Progenitor cell of endocrine pancreas (in vitro differentiated cells): ENCODE measurements around the gene CEP128. TPM values are rescaled to one million over a fixed set of nuclear protein-coding genes. Genes with fewer than 3 reads are reported as not detected.

Source experiments
- DNase-seq: peaks from one replicate; pipeline ENCODE4 v3.0.0; 2021; ENCODE audit warnings: low spot score; ENCODE audit not compliant: unreplicated experiment
- H3K27ac Mint-ChIP-seq: 2 replicates; pipeline ENCODE4 v1.8.0; 2021; ENCODE audit warnings: mild to moderate bottlenecking, moderate library complexity, mixed read lengths
- H3K27me3 Mint-ChIP-seq: 2 replicates; pipeline ENCODE4 v1.8.0; 2021; ENCODE audit warnings: mixed read lengths
- H3K36me3 Mint-ChIP-seq: 2 replicates; pipeline ENCODE4 v1.8.0; 2022; ENCODE audit warnings: mixed read lengths; ENCODE audit not compliant: insufficient read depth
- H3K4me1 Mint-ChIP-seq: 2 replicates; pipeline ENCODE4 v1.8.0; 2021; ENCODE audit warnings: low read depth, mixed read lengths
- H3K4me3 Mint-ChIP-seq: 2 replicates; pipeline ENCODE4 v1.8.0; 2021; ENCODE audit warnings: low read depth, mild to moderate bottlenecking, moderate library complexity, mixed read lengths
- H3K9me3 Mint-ChIP-seq: 2 replicates; pipeline ENCODE4 v1.8.0; 2021; ENCODE audit warnings: low read depth, mixed read lengths
- total RNA-seq: library from RNA; stranded (reverse); gene quantifications from 2 replicates; pipeline ENCODE4 v1.2.1, GENCODE V29; 2021
- TF ChIP-seq, protein P1 (sequence below): fragments of 200-600 bp; sonication (generic); IDR thresholded peaks from one replicate; pipeline ENCODE4 v1.5.0; 2021; ENCODE audit warnings: antibody characterized with exemption, mild to moderate bottlenecking; ENCODE audit not compliant: unreplicated experiment

The CEP128 gene
- total RNA-seq, 1 donor from 2014 or later: 15.9 TPM

- TF ChIP-seq, protein P1, sequence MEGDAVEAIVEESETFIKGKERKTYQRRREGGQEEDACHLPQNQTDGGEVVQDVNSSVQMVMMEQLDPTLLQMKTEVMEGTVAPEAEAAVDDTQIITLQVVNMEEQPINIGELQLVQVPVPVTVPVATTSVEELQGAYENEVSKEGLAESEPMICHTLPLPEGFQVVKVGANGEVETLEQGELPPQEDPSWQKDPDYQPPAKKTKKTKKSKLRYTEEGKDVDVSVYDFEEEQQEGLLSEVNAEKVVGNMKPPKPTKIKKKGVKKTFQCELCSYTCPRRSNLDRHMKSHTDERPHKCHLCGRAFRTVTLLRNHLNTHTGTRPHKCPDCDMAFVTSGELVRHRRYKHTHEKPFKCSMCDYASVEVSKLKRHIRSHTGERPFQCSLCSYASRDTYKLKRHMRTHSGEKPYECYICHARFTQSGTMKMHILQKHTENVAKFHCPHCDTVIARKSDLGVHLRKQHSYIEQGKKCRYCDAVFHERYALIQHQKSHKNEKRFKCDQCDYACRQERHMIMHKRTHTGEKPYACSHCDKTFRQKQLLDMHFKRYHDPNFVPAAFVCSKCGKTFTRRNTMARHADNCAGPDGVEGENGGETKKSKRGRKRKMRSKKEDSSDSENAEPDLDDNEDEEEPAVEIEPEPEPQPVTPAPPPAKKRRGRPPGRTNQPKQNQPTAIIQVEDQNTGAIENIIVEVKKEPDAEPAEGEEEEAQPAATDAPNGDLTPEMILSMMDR: no peak
- no peak overlapping the region for H3K4me3 Mint-ChIP-seq
- H3K27me3 Mint-ChIP-seq: no peaks in the 10 kb centered on the region
- no peaks in the 10 kb centered on the region for H3K36me3 Mint-ChIP-seq
- no peak for DNase-seq
- no peaks in the 10 kb centered on the region for H3K9me3 Mint-ChIP-seq
- no peak overlapping the region for H3K27ac Mint-ChIP-seq
- H3K4me1 Mint-ChIP-seq: no peaks in the 10 kb centered on the region
Measured at GRCh38 chr14:80605536-80605935, 336.0 kb downstream of the CEP128 start.

DNA sequence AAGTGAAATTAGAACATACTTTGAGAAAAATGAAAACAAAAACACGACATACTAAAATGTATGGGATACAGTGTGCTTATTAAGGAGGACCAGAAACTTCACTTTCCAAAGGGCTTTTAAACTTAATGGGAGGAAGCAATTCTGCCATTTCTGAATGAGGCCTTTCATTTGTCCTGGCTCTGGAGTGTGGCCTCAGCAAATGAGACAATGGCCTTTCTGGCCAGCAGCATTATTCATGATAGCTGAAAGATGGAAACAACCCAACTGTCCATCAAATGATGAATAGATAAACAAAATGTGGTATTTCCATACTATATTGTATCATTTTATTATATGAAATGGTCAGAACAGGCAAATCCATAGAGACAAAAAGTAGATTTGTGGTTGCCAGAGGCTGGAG is 338.6 kb downstream of the CEP128 start:
- H3K4me3 Mint-ChIP-seq: no peak overlapping the region
- no peaks in the 10 kb centered on the region for H3K27me3 Mint-ChIP-seq
- H3K4me1 Mint-ChIP-seq: no peaks in the 10 kb centered on the region
- H3K27ac Mint-ChIP-seq: no peak overlapping the region
- H3K9me3 Mint-ChIP-seq: peaks cover 3% of the 10 kb centered on the region
- TF ChIP-seq, protein P1: no peak
- DNase-seq: no peak
- no peaks in the 10 kb centered on the region for H3K36me3 Mint-ChIP-seq

DNA sequence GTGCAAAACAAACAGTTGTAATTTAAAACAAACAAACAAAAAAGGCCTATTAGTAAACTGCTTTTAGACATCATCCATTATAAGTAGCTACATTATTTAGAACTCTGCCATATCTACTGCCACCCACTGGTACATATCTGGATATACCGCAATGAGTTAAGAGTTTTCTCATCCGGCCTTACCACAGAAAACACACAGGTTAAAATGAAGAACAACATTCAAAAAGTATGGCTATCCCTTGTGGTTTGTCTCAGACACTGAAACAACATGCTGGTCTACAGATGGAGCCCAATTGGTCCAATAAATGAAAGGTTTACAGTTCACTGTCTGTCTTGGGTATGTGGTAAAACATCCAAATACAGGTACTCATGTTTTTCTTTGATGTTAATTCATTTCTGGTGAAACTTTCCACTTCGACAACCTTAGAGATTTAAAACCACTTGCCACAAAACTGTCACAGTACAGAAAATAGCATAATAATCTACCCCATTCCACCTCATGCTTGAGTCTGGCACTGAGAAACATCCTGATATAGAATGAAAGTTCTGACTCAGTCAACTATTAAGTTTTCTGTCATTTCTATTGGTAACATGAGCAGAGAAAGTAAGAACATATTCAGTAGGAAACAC is 354.3 kb downstream of the CEP128 start:
- peaks cover 2% of the 10 kb centered on the region for H3K36me3 Mint-ChIP-seq
- no peak overlapping the region for H3K4me3 Mint-ChIP-seq
- DNase-seq: no peak
- H3K4me1 Mint-ChIP-seq: peaks cover 4% of the 10 kb centered on the region
- peaks cover 20% of the 10 kb centered on the region for H3K9me3 Mint-ChIP-seq
- H3K27me3 Mint-ChIP-seq: peaks cover 2% of the 10 kb centered on the region
- H3K27ac Mint-ChIP-seq: no peak overlapping the region
- TF ChIP-seq, protein P1: peak; percentile 57

- Mint-ChIP-seq H3K27ac (no peak overlapping the region), H3K9me3 (peaks cover 9% of the 10 kb centered on the region), H3K27me3 (peaks cover 8% of the 10 kb centered on the region), H3K36me3 (peaks cover 2% of the 10 kb centered on the region), H3K4me3 (no peak overlapping the region), H3K4me1 (peaks cover 4% of the 10 kb centered on the region)
- TF ChIP-seq, protein P1: no peak
- no peak for DNase-seq
Measured at GRCh38 chr14:80586131-80586530, 355.4 kb downstream of the CEP128 start.

DNA sequence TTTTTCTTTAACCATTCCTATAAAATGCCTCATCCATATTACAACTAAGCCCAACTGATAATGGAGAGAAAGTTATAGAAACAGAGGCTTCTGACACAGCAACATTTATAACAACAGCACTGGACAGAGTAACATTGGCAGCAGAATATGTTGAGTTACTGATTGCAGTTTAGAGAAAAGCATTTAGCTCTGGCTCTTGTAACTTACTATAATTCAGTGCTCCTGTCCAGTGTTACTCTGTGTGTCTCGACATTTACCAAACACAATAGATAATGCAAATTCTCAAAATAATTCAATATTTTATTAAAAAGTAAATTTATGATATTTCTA is 356.1 kb downstream of the CEP128 start:
- H3K4me3 Mint-ChIP-seq: no peak overlapping the region
- no peak overlapping the region for H3K27ac Mint-ChIP-seq
- no peaks in the 10 kb centered on the region for H3K36me3 Mint-ChIP-seq
- peaks cover 3% of the 10 kb centered on the region for H3K9me3 Mint-ChIP-seq
- peaks cover 8% of the 10 kb centered on the region for H3K27me3 Mint-ChIP-seq
- DNase-seq: no peak
- peaks cover 4% of the 10 kb centered on the region for H3K4me1 Mint-ChIP-seq
- TF ChIP-seq, protein P1: no peak
